Naive B cell (primary cell): ENCODE measurements around the gene NR2F6. TPM values are rescaled to one million over a fixed set of nuclear protein-coding genes. Genes with fewer than 3 reads are reported as not detected.
A peak's percentile ranks its signal among the peaks of the same experiment; 100 is the strongest.
"Not testable (repeated sequence)": the region's sequence is repeated elsewhere in the genome, so short reads cannot be mapped to it uniquely, and the experiment has no call there.

Experiments
- ATAC-seq, 2 donors: fragments of 150-1000 bp; cut with Tn5 transposase; 2 replicates each; pipeline ENCODE4 v1.10.0; 2021; ENCODE audit warnings: low read depth in 2 of 2, mild to moderate bottlenecking in 2 of 2, moderate library complexity in 2 of 2
- DNase-seq: peaks from one replicate; pipeline ENCODE4 v3.0.0; 2022
- H3K27ac Mint-ChIP-seq, 6 donors: one replicate each; pipeline ENCODE4 v1.8.0; 2020 to 2022; ENCODE audit warnings: mild to moderate bottlenecking in 6 of 6, mixed read lengths in 6 of 6, moderate library complexity in 5 of 6, inconsistent platforms in 2 of 6
- H3K27me3 Mint-ChIP-seq, 3 donors: one replicate each; pipeline ENCODE4 v1.8.0; 2021 to 2022; ENCODE audit warnings: mixed read lengths in 3 of 3, mild to moderate bottlenecking in 1 of 3
- H3K36me3 Mint-ChIP-seq, 2 donors: one replicate each; pipeline ENCODE4 v1.8.0; 2020 to 2022; ENCODE audit warnings: mixed read lengths in 2 of 2, inconsistent platforms in 1 of 2, mild to moderate bottlenecking in 1 of 2
- H3K4me1 Mint-ChIP-seq, 3 donors: one replicate each; pipeline ENCODE4 v1.8.0; 2020 to 2022; ENCODE audit warnings: mixed read lengths in 3 of 3, inconsistent platforms in 1 of 3, mild to moderate bottlenecking in 1 of 3, moderate library complexity in 1 of 3
- H3K4me3 Mint-ChIP-seq, 8 donors: one replicate each; pipeline ENCODE4 v1.8.0; 2020 to 2022; ENCODE audit warnings: mild to moderate bottlenecking in 8 of 8, mixed read lengths in 8 of 8, moderate library complexity in 8 of 8, inconsistent platforms in 2 of 8
- H3K9me3 Mint-ChIP-seq, 7 donors: one replicate each; pipeline ENCODE4 v1.8.0; 2020 to 2022; ENCODE audit warnings: mixed read lengths in 7 of 7, mild to moderate bottlenecking in 5 of 7, inconsistent platforms in 2 of 7, moderate library complexity in 1 of 7
- polyA plus RNA-seq, 6 donors: library from polyadenylated mRNA; unstranded; fragments of 300-500 nt; fragmentation: Illumina TruSeq; gene quantifications; one replicate each; pipeline ENCODE4 v1.2.3, GENCODE V29; 2021; ENCODE audit warnings: low read depth in 6 of 6

NR2F6 gene
- polyA plus RNA-seq, 6 donors from 2014 or later, result 0.33 to 1.6 (median 1.0) TPM; not detected in 1

GRCh38 chr19:17279436-17279835 lies 33.7 kb upstream of the NR2F6 start:
- Mint-ChIP-seq H3K4me3 (peak overlapping the region in 2 of 8 donors; percentile 5 to 36), H3K27ac (no peak overlapping the region), H3K27me3 (no peaks in the 10 kb centered on the region), H3K9me3 (no peaks in the 10 kb centered on the region), H3K4me1 (peaks cover 11 to 14% (median 12%) of the 10 kb centered on the region in 3 donors), H3K36me3 (peaks cover 0 to 12% of the 10 kb centered on the region in 2 donors)
- ATAC-seq (no peak), DNase-seq (no peak)

- DNase-seq, result no peak
- Mint-ChIP-seq H3K27me3 (no peaks in the 10 kb centered on the region), H3K27ac (peak overlapping the region in 1 of 6 donors; percentile 42), H3K4me3 (peak overlapping the region in 1 of 8 donors; percentile 38), H3K4me1 (peaks cover 0 to 5% (median 0%) of the 10 kb centered on the region in 3 donors), H3K9me3 (no peaks in the 10 kb centered on the region), H3K36me3 (peaks cover 0 to 12% of the 10 kb centered on the region in 2 donors)
- ATAC-seq, result no peak
Observed at GRCh38 chr19:17275441-17276175, 29.9 kb upstream of the NR2F6 start.

DNA sequence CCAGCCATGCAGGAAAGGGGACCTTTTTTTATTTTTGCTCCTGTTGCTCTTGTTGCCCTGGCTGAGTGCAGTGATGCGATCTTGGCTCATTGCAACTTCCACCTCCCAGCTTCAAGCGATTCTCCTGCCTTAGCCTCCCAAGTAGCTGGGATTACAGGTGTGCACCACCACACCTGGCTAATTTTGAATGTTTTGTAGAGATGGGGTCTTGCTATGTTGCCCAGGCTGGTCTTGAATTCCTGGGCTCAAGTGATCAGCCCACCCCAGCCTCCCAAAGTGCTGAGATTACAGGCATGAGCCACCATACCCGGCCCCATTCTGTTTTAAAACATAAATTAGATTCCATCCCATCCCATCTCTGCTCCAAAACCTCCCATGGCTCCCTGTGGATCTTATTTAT lies 29.2 kb upstream of the NR2F6 start:
- H3K9me3 Mint-ChIP-seq, result not testable (repeated sequence)

GRCh38 chr19:17268754-17269153 lies 23.0 kb upstream of the NR2F6 start:
- ATAC-seq (no peak), DNase-seq (no peak)
- peak overlapping the region; percentile 36 to 93 (median 70) for H3K4me3 Mint-ChIP-seq
- peak overlapping the region in 1 of 6 donors; percentile 28 for H3K27ac Mint-ChIP-seq
- H3K9me3 Mint-ChIP-seq, result no peaks in the 10 kb centered on the region
- H3K36me3 Mint-ChIP-seq, result no peaks in the 10 kb centered on the region
- peaks cover 15 to 29% (median 22%) of the 10 kb centered on the region in 3 donors for H3K4me1 Mint-ChIP-seq
- no peaks in the 10 kb centered on the region for H3K27me3 Mint-ChIP-seq

More for the DNA sequence above, 29.2 kb upstream of the NR2F6 start:
- not testable (repeated sequence) for DNase-seq, H3K4me1 Mint-ChIP-seq, H3K4me3 Mint-ChIP-seq, H3K27ac Mint-ChIP-seq, H3K27me3 Mint-ChIP-seq, ATAC-seq
- peaks cover 0 to 12% of the 10 kb centered on the region in 2 donors for H3K36me3 Mint-ChIP-seq

DNA sequence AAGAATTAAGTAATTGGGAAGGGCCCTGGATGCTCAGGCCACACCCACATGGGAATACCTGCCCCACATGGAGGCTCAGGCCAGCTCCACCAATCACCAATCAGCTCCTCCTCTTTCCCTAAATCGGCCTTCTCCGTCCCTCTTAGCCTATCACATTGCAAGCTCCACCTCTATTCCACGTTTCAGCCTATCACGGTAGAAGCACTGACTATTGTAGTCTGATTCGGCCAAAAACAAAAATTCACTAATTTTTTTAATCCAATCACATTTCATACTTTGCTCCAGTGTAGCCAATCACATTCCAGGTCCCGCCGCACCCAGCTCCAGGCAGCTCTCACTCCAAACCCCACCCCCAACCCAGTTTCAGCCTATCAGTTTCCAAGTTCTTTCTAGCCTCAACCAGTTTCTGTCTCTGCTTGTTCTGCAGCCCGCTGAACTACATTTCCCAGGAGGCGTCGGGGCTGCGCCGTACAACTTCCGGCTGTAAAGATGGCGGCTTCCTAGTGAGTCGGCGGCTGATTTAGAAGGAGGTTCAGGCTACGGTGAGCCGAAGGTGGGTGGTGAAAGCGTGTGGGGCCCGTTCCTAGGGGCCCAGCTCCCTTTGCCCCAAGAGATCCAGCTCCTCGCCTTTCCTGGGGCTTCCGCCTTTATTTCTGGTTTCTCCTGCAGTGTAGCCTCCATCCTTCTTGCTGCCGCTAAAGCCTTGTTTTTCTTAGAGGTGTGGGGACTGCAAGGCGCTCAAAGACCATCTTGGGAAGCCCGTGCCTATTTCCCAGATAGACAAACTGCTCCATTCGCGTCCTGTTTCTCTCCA lies 21.5 kb upstream of the NR2F6 start, which contains the start of gene BABAM1:
BABAM1 (plus strand) TSS at position 469 of the 814 bp plus-strand sequence. CDS start 1,364 bp downstream, outside the sequence.
- peak within 1 kb of the TSS; percentile 53 to 98 (median 91) for H3K27ac Mint-ChIP-seq
- H3K9me3 Mint-ChIP-seq, result no peaks in the 10 kb centered on the region
- ATAC-seq, result peak; percentile 82
- peak within 1 kb of the TSS; percentile 68 to 94 (median 85) for H3K4me3 Mint-ChIP-seq
- no peaks in the 10 kb centered on the region for H3K36me3 Mint-ChIP-seq
- no peaks in the 10 kb centered on the region for H3K27me3 Mint-ChIP-seq
- DNase-seq, result peak; percentile 98
- H3K4me1 Mint-ChIP-seq, result peaks cover 15 to 29% (median 22%) of the 10 kb centered on the region in 3 donors

GRCh38 chr19:17266589-17266974 lies 20.9 kb upstream of the NR2F6 start:
- Mint-ChIP-seq H3K27ac (peak overlapping the region; percentile 53 to 98 (median 91)), H3K27me3 (no peaks in the 10 kb centered on the region), H3K4me3 (peak overlapping the region; percentile 68 to 94 (median 85)), H3K4me1 (peaks cover 15 to 29% (median 21%) of the 10 kb centered on the region in 3 donors), H3K36me3 (no peaks in the 10 kb centered on the region), H3K9me3 (no peaks in the 10 kb centered on the region)
- DNase-seq, result no peak
- ATAC-seq, result peak; percentile 45 to 46

DNA sequence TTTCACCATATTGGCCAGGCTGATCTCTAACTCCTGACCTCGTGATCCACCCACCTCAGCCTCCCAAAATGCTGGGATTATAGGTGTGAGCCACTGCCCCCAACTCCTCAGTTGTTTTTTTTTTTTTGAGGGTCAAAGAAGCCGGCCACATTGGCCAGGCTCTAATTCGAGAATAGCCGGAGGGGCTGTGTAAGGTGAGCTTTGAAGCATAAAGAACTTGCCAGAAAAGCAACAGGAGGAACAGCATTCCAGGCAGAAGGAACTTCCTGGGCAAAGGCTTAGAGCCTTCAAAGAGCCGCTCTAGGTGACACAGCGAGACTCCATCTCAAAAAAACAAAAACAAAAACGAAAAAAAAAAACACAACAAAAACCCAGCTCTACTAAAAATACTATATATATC lies 20.3 kb upstream of the NR2F6 start:
- Mint-ChIP-seq H3K4me3 (peak overlapping the region in 3 of 8 donors; percentile 8 to 93 (median 88)), H3K4me1 (peaks cover 15 to 32% (median 17%) of the 10 kb centered on the region in 3 donors)

GRCh38 chr19:17264641-17264979 lies 18.9 kb upstream of the NR2F6 start, which contains the start of gene USHBP1:
TSS of gene USHBP1 (minus strand) at chr19:17264745. CDS start at chr19:17264299, 446 bp downstream.
- ATAC-seq, result no peak
- H3K4me1 Mint-ChIP-seq, result peaks cover 20 to 36% (median 23%) of the 10 kb centered on the region in 3 donors
- H3K9me3 Mint-ChIP-seq, result peaks cover 2 to 11% (median 6%) of the 10 kb centered on the region in 7 donors

More for the DNA sequence above, 20.3 kb upstream of the NR2F6 start:
- Mint-ChIP-seq H3K36me3 (no peaks in the 10 kb centered on the region), H3K27me3 (peaks cover 0 to under 1% (median 0%) of the 10 kb centered on the region in 3 donors), H3K27ac (peak overlapping the region in 4 of 6 donors; percentile 64 to 97 (median 89)), H3K9me3 (peaks cover 0 to under 1% (median 0%) of the 10 kb centered on the region in 7 donors)
- ATAC-seq (no peak), DNase-seq (no peak)

DNA sequence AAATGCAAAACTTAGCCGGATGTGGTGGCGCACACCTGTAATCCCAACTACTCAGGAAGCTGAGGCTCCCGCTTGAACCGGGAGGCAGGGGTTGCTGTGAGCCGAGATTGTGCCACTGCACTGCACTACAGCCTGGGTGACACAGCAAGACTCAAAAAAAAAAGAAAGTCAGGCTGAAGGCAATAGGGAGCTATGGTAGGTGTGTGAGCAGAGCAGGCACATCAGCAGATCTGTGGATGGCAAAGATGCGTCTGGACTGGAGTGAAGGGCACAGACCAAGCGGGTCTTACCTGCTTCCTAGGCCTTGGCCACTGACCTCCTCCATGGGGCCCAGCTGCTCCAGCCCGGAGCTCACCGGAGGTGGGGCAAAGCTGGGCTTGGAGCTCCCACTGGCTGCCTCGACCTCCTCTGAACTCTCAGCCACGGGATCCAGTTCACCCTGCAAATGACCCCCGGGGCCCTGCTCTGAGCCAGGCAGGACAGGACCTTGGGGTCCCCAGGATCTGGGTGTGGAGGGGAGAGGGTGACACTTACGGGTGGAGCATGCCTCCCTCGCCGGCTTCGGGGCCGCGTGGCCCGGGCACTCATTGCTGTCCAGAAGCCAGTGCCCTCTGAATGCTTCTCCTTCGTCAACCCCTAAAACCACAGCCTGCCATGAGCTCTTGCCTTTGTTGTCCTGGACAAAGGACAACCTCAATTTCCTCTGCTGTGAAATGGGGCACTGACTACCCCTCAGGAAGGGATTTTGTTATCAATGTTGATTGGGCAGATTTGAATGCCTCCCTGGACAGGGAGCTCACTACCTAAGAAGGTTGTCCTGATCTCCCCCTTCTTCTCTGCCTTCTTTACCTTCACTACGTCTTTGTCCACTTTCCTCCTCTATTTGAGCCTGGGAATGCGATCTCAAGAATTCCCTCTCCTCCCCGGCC lies 18.3 kb upstream of the NR2F6 start:
- no peaks in the 10 kb centered on the region for H3K36me3 Mint-ChIP-seq
- ATAC-seq, result no peak
- H3K9me3 Mint-ChIP-seq, result peaks cover 4 to 17% (median 8%) of the 10 kb centered on the region in 7 donors
- H3K27me3 Mint-ChIP-seq, result peaks cover 0 to 6% (median 4%) of the 10 kb centered on the region in 3 donors
- H3K4me1 Mint-ChIP-seq, result peaks cover 20 to 36% (median 23%) of the 10 kb centered on the region in 3 donors
- H3K27ac Mint-ChIP-seq, result peak overlapping the region in 4 of 6 donors; percentile 33 to 91 (median 54)
- no peak overlapping the region for H3K4me3 Mint-ChIP-seq
- DNase-seq, result no peak

More at GRCh38 chr19:17264641-17264979, 18.9 kb upstream of the NR2F6 start, which contains the start of gene USHBP1:
- Mint-ChIP-seq H3K4me3 (peak within 1 kb of the TSS in 1 of 8 donors; percentile 21), H3K27ac (peak within 1 kb of the TSS in 4 of 6 donors; percentile 33 to 91 (median 54)), H3K27me3 (peaks cover 0 to 6% (median 4%) of the 10 kb centered on the region in 3 donors), H3K36me3 (no peaks in the 10 kb centered on the region)
- no peak for DNase-seq

GRCh38 chr19:17262557-17262956 lies 16.8 kb upstream of the NR2F6 start:
- DNase-seq (no peak), ATAC-seq (no peak)
- H3K4me1 Mint-ChIP-seq, result peaks cover 16 to 26% (median 20%) of the 10 kb centered on the region in 3 donors
- H3K4me3 Mint-ChIP-seq, result peak overlapping the region in 1 of 8 donors; percentile 6
- no peaks in the 10 kb centered on the region for H3K36me3 Mint-ChIP-seq
- H3K27ac Mint-ChIP-seq, result no peak overlapping the region
- H3K27me3 Mint-ChIP-seq, result peaks cover 0 to 6% (median 4%) of the 10 kb centered on the region in 3 donors
- peaks cover 4 to 18% (median 8%) of the 10 kb centered on the region in 7 donors for H3K9me3 Mint-ChIP-seq

- Mint-ChIP-seq H3K4me1 (peaks cover 11 to 12% (median 12%) of the 10 kb centered on the region in 3 donors), H3K27me3 (peaks cover 0 to 6% (median 4%) of the 10 kb centered on the region in 3 donors), H3K4me3 (peak overlapping the region in 1 of 8 donors; percentile 3), H3K27ac (no peak overlapping the region), H3K9me3 (peaks cover 4 to 18% (median 8%) of the 10 kb centered on the region in 7 donors), H3K36me3 (no peaks in the 10 kb centered on the region)
- DNase-seq, result peak; percentile 79
- ATAC-seq, result peak; percentile 99 to 100
Observed at GRCh38 chr19:17260842-17261325, 15.2 kb upstream of the NR2F6 start.

DNA sequence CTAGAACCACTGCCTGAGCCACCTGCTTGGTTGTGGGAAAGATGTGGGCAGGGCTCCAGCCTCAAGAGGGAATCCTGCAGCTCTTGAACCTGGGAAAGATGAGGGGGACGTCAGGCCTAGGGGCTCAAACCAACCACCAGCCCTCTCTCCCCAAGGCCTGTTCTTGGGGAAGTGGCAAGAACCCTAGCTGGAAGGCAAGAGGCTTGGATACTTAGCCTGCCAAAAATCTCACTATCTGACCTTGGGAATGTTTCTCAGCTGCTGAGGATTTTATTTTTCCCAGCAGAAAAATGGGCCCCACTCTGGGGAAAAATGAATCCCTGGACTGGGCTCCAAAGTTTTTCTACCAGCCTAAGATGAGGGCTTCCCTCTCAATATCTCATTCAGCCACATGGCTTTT lies 14.2 kb upstream of the NR2F6 start:
- Mint-ChIP-seq H3K27ac (no peak overlapping the region), H3K27me3 (peaks cover 0 to 6% (median 4%) of the 10 kb centered on the region in 3 donors), H3K36me3 (no peaks in the 10 kb centered on the region), H3K4me1 (peaks cover 11 to 12% (median 12%) of the 10 kb centered on the region in 3 donors), H3K4me3 (no peak overlapping the region), H3K9me3 (peaks cover 4 to 18% (median 8%) of the 10 kb centered on the region in 7 donors)
- ATAC-seq, result no peak
- no peak for DNase-seq
